ENCODE results near the gene UBE3C.

GRCh38 chr7:157138424-157139110, at the start of gene UBE3C:
- TF ChIP-seq TARDBP (IDR thresholded peaks at IDR 0.05): no peak
- TF ChIP-seq NFRKB (IDR thresholded peaks at IDR 0.05): no peak
- no peak; the same call in 1 of the 2 replicates for TF ChIP-seq HDGF (IDR thresholded peaks at IDR 0.05; ENCODE audit: borderline replicate concordance)
- TF ChIP-seq FOXM1 (IDR thresholded peaks at IDR 0.05; ENCODE audit: borderline replicate concordance): no peak
- TF ChIP-seq L3MBTL2 (conservative IDR thresholded peaks at IDR 0.05): peak; percentile 91

Data from HEK293T (cell line).